ENCODE measurements around the gene CCDC83. TPM values are rescaled to one million over a fixed set of nuclear protein-coding genes. Genes with fewer than 3 reads are reported as not detected.
"Not testable (repeated sequence)": the region's sequence is repeated elsewhere in the genome, so short reads cannot be mapped to it uniquely, and the experiment has no call there.

Gene CCDC83
- total RNA-seq, 4 donors from 2014 or later: not detected

DNA sequence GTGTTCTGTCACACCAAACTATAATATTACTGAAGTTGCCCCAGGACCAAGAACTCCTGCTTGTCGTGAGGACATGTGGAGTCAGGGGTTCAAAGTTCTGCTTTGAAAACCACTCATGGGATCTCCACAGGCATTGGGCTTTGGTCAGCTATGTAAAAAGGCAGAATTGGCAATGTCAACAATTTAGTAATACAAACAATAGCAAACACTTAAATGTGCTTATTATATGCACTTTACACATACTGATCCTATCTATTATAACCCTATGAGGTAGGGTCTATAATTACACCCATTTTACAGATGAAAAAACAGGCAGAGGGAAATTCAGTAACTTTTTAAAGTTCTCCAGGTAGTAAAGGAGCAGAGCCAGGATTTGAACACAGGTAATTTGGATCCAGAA lies 94.6 kb downstream of the CCDC83 start:
- intact Hi-C loops (cut with DNase I; ENCODE audit: low total_unique reads): loop anchor here (10.0 kb wide), 1 partner anchor 265 kb away; no protein-coding TSS in a partner anchor
- WGBS, 2 donors: 70 to 97% methylated on average over 1 of the region's 1 CpG
- TF ChIP-seq, protein P1, sequence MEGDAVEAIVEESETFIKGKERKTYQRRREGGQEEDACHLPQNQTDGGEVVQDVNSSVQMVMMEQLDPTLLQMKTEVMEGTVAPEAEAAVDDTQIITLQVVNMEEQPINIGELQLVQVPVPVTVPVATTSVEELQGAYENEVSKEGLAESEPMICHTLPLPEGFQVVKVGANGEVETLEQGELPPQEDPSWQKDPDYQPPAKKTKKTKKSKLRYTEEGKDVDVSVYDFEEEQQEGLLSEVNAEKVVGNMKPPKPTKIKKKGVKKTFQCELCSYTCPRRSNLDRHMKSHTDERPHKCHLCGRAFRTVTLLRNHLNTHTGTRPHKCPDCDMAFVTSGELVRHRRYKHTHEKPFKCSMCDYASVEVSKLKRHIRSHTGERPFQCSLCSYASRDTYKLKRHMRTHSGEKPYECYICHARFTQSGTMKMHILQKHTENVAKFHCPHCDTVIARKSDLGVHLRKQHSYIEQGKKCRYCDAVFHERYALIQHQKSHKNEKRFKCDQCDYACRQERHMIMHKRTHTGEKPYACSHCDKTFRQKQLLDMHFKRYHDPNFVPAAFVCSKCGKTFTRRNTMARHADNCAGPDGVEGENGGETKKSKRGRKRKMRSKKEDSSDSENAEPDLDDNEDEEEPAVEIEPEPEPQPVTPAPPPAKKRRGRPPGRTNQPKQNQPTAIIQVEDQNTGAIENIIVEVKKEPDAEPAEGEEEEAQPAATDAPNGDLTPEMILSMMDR (IDR thresholded peaks at IDR 0.05): no peak
- no peak for TF ChIP-seq POLR2A (IDR thresholded peaks at IDR 0.05)
- no peak overlapping the region for H3K4me3 ChIP-seq (ENCODE audit: low read depth, poor library complexity, severe bottlenecking)
- no peak for DNase-seq (ENCODE audit: low spot score in 2 of 2)

DNA sequence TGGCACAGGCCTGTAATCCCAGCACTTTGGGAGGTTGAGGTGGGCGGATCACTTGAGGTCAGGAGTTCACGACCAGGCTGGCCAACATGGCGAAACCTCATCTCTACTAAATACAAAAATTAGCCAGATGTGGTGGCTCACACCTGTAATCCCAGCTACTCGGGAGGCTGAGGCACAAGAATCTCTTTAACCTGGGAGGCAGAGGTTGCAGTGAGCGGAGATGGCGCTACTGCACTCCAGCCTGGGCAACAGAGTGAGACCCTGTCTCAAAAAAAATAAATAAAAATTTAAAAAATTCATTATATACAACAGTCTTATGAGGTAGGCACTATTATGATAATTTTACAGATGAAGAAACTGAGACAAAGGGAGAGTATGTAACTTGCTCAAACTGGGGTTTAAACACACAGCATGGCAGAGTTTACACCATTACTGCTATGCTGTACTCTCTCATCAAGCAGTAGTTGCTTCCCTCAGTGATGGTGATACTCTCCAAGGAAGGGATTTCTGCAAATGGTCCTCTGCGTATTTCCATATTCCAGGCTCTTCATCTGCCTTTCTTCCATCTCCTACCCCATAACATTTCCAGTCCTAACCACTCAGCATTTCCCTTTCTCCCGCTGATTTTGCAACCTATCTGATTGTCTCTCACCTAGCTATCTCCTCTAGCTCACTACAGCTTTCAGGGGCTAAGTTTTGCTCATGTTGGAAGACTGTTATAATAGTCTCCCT lies 95.3 kb downstream of the CCDC83 start:
- no peak for DNase-seq (ENCODE audit: low spot score in 2 of 2)
- TF ChIP-seq POLR2A (IDR thresholded peaks at IDR 0.05): no peak
- TF ChIP-seq, protein P1 (IDR thresholded peaks at IDR 0.05): no peak
- intact Hi-C loops (cut with DNase I; ENCODE audit: low total_unique reads): no loop called here
- whole genome bisulfite sequencing, 2 donors: 93 to 94% methylated on average over 8 of the region's 8 CpGs
- H3K4me3 ChIP-seq (ENCODE audit: low read depth, poor library complexity, severe bottlenecking): no peak overlapping the region

DNA sequence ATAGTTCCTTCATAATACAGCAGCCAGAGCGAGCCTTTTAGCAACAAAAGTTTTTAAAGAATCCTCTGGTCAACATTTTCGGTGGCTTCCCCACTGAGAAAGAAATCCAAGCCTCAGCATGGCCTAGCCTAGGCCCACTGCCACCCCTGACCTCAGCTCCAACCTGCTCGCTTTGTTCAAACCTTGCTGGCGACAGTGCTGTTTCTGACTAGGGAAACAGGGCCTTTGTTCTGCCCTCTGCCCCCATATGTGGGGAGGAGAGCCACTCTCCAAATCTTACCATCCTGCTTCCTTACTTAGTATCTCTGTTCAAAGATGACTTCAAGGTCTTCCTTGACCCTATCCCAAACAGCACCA lies 95.8 kb downstream of the CCDC83 start:
- DNase-seq (ENCODE audit: low spot score in 2 of 2): no peak
- H3K4me3 ChIP-seq (ENCODE audit: low read depth, poor library complexity, severe bottlenecking): no peak overlapping the region
- 94 to 96% methylated on average over 4 of the region's 4 CpGs for WGBS, 2 donors
- no peak for TF ChIP-seq POLR2A (IDR thresholded peaks at IDR 0.05)
- TF ChIP-seq, protein P1 (IDR thresholded peaks at IDR 0.05): no peak
- intact Hi-C loops (cut with DNase I; ENCODE audit: low total_unique reads): no loop called here

DNA sequence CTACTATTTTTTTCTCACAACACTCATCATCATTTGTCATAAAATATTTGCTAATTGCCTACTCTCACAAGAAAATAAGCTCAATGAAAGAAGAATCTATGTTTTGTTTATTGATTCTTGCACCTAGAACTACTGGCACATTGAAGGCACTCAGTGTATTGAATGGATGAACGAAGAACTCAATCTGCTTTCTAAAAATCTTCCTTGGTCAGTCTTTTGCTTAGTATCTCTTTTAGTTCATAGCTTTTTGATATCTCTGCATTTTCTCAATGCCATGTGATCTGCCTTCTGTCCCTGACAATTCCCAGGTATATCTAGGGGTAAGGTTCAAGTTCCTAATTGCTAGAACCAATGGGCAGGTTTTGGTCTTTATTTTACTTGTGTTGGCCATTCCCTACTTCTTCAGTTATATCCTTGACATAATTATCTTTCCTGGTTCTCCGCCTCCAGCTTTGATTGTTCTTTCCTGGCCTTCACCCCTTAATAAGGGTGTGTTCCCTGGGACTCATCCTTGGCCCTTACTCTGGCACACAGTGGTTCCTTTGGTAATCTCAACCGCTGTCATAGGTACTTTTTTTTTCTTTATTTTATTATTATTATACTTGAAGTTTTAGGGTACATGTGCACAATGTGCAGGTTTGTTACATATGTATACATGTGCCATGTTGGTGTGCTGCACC lies 96.4 kb downstream of the CCDC83 start:
- DNase-seq (ENCODE audit: low spot score in 2 of 2): no peak
- 97 to 98% methylated on average over 3 of the region's 3 CpGs for WGBS, 2 donors
- TF ChIP-seq POLR2A (IDR thresholded peaks at IDR 0.05): no peak
- TF ChIP-seq, protein P1 (IDR thresholded peaks at IDR 0.05): no peak
- intact Hi-C loops (cut with DNase I; ENCODE audit: low total_unique reads): no loop called here
- no peak overlapping the region for H3K4me3 ChIP-seq (ENCODE audit: low read depth, poor library complexity, severe bottlenecking)

DNA sequence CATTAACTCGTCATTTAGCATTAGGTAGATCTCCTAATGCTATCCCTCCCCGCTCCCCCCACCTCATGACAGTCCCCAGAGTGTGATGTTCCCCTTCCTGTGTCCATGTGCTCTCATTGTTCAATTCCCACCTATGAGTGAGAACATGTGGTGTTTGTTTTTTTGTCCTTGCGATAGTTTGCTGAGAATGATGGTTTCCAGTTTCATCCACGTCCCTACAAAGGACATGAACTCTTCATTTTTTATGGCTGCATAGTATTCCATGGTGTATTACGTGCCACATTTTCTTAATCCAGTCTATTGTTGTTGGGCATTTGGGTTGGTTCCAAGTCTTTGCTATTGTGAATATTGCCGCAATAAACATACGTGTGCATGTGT lies 96.9 kb downstream of the CCDC83 start:
- intact Hi-C loops (cut with DNase I; ENCODE audit: low total_unique reads); H3K4me3 ChIP-seq (ENCODE audit: low read depth, poor library complexity, severe bottlenecking); DNase-seq (ENCODE audit: low spot score in 2 of 2): not testable (repeated sequence)
- 89% methylated on average over 7 of the region's 7 CpGs for WGBS, 2 donors

DNA sequence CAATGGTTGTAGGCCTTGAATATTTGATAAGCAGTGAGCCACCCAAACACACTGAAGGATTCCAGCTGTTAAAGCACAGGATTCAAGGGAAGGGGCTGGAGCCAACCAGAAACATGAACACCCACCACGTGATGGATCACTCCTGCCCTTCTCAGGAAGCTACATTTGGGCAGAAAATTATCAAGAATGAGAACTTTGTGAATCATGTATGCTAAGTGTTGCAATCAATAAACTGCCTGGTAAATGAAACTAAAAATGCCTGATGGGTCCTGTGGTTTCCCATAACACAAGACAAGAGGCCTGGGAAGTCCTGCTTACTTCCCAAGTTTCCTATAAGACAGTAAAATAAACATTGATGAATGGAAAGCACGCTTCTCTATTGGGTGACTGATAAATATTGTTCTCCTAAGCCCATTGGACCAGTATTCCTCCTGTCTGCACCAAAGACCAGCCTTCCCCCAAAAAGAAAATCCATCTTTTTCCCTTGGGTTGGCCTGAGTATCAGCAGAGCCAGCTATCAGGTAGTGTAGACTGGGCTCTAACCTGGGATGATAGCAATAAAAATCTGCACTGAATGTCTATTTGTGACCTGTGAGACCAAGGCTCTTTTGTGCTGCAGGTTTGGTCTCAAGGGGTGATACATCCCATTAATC lies 98.4 kb downstream of the CCDC83 start:
- TF ChIP-seq, protein P1 (IDR thresholded peaks at IDR 0.05): no peak
- no peak for TF ChIP-seq POLR2A (IDR thresholded peaks at IDR 0.05)
- 45 to 50% methylated on average over 2 of the region's 2 CpGs for WGBS, 2 donors
- no peak for DNase-seq (ENCODE audit: low spot score in 2 of 2)
- no peak overlapping the region for H3K4me3 ChIP-seq (ENCODE audit: low read depth, poor library complexity, severe bottlenecking)
- intact Hi-C loops (cut with DNase I; ENCODE audit: low total_unique reads): no loop called here

All from lower leg skin (tissue), 4 donors.